Mesothelial cell of epicardium (in vitro differentiated cells): ENCODE results near the gene C2orf78. TPM values are rescaled to one million over a fixed set of nuclear protein-coding genes. Genes with fewer than 3 reads are reported as not detected.
"Not testable (repeated sequence)": the region's sequence is repeated elsewhere in the genome, so short reads cannot be mapped to it uniquely, and the experiment has no call there.

Source experiments
- DNase-seq, 2 experiments: peaks; one replicate each; pipeline ENCODE4 v3.0.0; 2021; ENCODE audit warnings: low spot score in 2 of 2; ENCODE audit not compliant: unreplicated experiment in 2 of 2
- H3K27ac Mint-ChIP-seq: 2 replicates; pipeline ENCODE4 v1.8.0; 2021; ENCODE audit warnings: mixed read lengths
- H3K27me3 Mint-ChIP-seq: 2 replicates; pipeline ENCODE4 v1.8.0; 2021; ENCODE audit warnings: low read depth, mixed read lengths
- H3K36me3 Mint-ChIP-seq: 2 replicates; pipeline ENCODE4 v1.8.0; 2021; ENCODE audit warnings: mixed read lengths
- H3K4me1 Mint-ChIP-seq: 2 replicates; pipeline ENCODE4 v1.8.0; 2021; ENCODE audit warnings: mixed read lengths
- H3K4me3 Mint-ChIP-seq: 2 replicates; pipeline ENCODE4 v1.8.0; 2021; ENCODE audit warnings: mild to moderate bottlenecking, moderate library complexity, mixed read lengths
- H3K9me3 Mint-ChIP-seq: 2 replicates; pipeline ENCODE4 v1.8.0; 2021; ENCODE audit warnings: mixed read lengths
- CTCF ChIP-seq: fragments of 200-600 bp; sonication (generic); IDR thresholded peaks from one replicate; pipeline ENCODE4 v1.5.0; 2021; ENCODE audit warnings: antibody characterized with exemption; ENCODE audit not compliant: unreplicated experiment
- total RNA-seq: library from RNA; stranded (reverse); gene quantifications from 3 replicates; pipeline ENCODE4 v1.2.1, GENCODE V29; 2021

The C2orf78 gene
- not detected in 3 replicates for total RNA-seq

DNA sequence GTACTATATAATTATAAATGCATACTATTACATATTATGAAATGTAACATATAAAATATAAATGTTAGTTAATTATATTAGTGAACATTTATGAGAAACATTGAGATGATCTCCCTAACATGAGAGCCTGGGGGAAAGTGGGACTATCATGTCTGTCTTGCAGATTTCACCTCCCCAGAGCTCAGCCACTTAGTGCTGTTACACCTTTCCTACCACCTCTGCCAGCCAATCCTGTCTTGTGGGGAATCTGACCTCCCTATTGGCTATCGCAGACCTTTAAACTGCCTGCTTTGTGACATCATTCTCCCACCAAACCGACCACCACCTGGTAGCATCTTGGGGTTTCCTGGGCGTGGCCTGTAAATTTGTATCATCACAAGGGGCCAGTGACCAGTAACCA lies at the start of gene C2orf78:
TSS of gene C2orf78 (plus strand) at position 301 of the 400 bp plus-strand sequence. CDS start 127 bp downstream, outside the sequence.
- H3K9me3 Mint-ChIP-seq, H3K27ac Mint-ChIP-seq, H3K36me3 Mint-ChIP-seq, DNase-seq, H3K4me1 Mint-ChIP-seq, H3K4me3 Mint-ChIP-seq, H3K27me3 Mint-ChIP-seq: not testable (repeated sequence)

- Mint-ChIP-seq H3K36me3 (peaks cover 25% of the 10 kb centered on the region), H3K4me1 (peaks cover 7% of the 10 kb centered on the region), H3K27ac (peak overlapping the region; percentile 93), H3K4me3 (peak overlapping the region; percentile 89), H3K9me3 (peaks cover 6% of the 10 kb centered on the region), H3K27me3 (peaks cover 22% of the 10 kb centered on the region)
- no peak for TF ChIP-seq CTCF
- no peak for DNase-seq
Measured at GRCh38 chr2:73736378-73736777, 47.6 kb upstream of the C2orf78 start.

GRCh38 chr2:73736855-73737779 lies 46.9 kb upstream of the C2orf78 start, which contains the start of gene TPRKB:
TSS of gene TPRKB (minus strand) at chr2:73737345. CDS start at chr2:73734569, 2,776 bp downstream.
- DNase-seq, result peak; percentile 82 to 86
- H3K4me3 Mint-ChIP-seq, result peak within 1 kb of the TSS; percentile 89
- H3K27me3 Mint-ChIP-seq, result peaks cover 27% of the 10 kb centered on the region
- peak within 1 kb of the TSS; percentile 93 for H3K27ac Mint-ChIP-seq
- H3K4me1 Mint-ChIP-seq, result peaks cover 7% of the 10 kb centered on the region
- TF ChIP-seq CTCF, result no peak
- H3K36me3 Mint-ChIP-seq, result peaks cover 22% of the 10 kb centered on the region
- peaks cover 6% of the 10 kb centered on the region for H3K9me3 Mint-ChIP-seq

GRCh38 chr2:73739101-73739500 lies 44.9 kb upstream of the C2orf78 start:
- H3K4me3 Mint-ChIP-seq, result no peak overlapping the region

GRCh38 chr2:73740767-73741166 lies 43.2 kb upstream of the C2orf78 start:
- Mint-ChIP-seq H3K4me3 (no peak overlapping the region), H3K36me3 (peaks cover 32% of the 10 kb centered on the region), H3K27me3 (peaks cover 27% of the 10 kb centered on the region), H3K9me3 (peaks cover 17% of the 10 kb centered on the region), H3K27ac (no peak overlapping the region), H3K4me1 (peaks cover 7% of the 10 kb centered on the region)
- TF ChIP-seq CTCF, result no peak
- DNase-seq, result no peak

More at GRCh38 chr2:73739101-73739500, 44.9 kb upstream of the C2orf78 start:
- peaks cover 20% of the 10 kb centered on the region for H3K36me3 Mint-ChIP-seq
- peaks cover 9% of the 10 kb centered on the region for H3K9me3 Mint-ChIP-seq
- H3K27me3 Mint-ChIP-seq, result peaks cover 27% of the 10 kb centered on the region
- H3K27ac Mint-ChIP-seq, result no peak overlapping the region
- no peak for DNase-seq
- TF ChIP-seq CTCF, result no peak
- peaks cover 7% of the 10 kb centered on the region for H3K4me1 Mint-ChIP-seq
